AG09319 (cell line): Measurements from ENCODE around the gene EXOC2.

Source experiments
- DNase-seq: peaks from one replicate; pipeline ENCODE4 v3.0.0-alpha.2; 2010; ENCODE audit warnings: low read depth; ENCODE audit errors: extremely low read depth
- CTCF ChIP-seq: IDR thresholded peaks from 2 replicates; pipeline ENCODE4 v1.5.1; 2011; ENCODE audit warnings: low read depth, mild to moderate bottlenecking, inconsistent platforms, low read length, moderate library complexity

The EXOC2 gene

GRCh38 chr6:449486-450419 is 243.2 kb downstream of the EXOC2 start:
- TF ChIP-seq CTCF, result no peak
- DNase-seq, result no peak

- no peak for DNase-seq
- TF ChIP-seq CTCF, result no peak
These were observed 243.9 kb downstream of the EXOC2 start for GRCh38 chr6:449057-449430.

- DNase-seq, result no peak
- no peak for TF ChIP-seq CTCF
These were observed 244.5 kb downstream of the EXOC2 start for GRCh38 chr6:448296-449056.

GRCh38 chr6:447381-448165 is 245.4 kb downstream of the EXOC2 start:
- DNase-seq, result no peak
- no peak for TF ChIP-seq CTCF

GRCh38 chr6:446418-447366 is 246.2 kb downstream of the EXOC2 start:
- no peak for DNase-seq
- no peak for TF ChIP-seq CTCF

- TF ChIP-seq CTCF, result no peak
These were observed 247.1 kb downstream of the EXOC2 start for GRCh38 chr6:445571-446417.

More at GRCh38 chr6:445571-446417, 247.1 kb downstream of the EXOC2 start:
- no peak for DNase-seq
